NCI-H226 (cell line): ENCODE data around the gene IKZF4.
A peak's percentile ranks its signal among the peaks of the same experiment; 100 is the strongest.

Experiments used
- DNase-seq: peaks from one replicate; pipeline ENCODE4 v3.0.0-alpha.2; 2015

The IKZF4 gene

DNA sequence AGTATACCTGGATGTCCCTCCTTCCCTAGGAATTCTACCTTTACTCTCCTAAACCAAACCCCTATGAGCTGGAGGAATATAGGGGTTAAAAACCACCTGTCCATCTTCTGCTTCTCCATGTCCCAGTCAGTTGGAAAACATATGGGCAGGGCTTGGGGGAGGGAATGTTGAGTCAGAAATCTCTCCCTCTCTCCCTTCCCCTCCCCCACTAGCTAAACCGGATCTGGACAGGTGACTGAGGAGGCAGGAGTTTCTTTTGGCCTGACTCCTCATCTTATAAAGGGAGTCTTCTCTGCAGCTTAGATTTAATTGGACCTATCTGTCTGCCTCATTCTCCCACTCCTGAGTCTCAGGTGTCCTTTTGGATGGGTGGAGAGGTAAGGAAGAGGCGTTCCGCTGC is 65.3 kb downstream of the IKZF4 start:
- no peak for DNase-seq

DNA sequence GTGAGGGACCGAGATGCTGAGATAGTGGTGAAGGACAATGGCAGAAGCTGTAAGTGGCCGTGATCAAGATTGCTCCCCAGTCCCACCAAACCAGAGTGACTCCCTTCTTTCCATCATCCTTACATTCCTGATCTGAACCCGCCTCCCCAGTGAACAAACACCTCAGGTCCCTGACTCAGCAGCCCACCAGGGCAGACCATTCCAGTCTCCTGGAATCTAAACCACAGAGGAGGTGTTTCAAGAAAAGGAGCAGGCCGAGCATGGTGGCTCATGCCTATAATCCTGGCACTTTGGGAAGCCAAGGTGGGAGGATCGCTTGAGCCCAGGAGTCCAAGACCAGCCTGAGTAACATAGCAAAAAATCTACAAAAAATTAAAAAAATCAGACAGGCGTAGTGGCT is 65.8 kb downstream of the IKZF4 start:
- DNase-seq: no peak

DNA sequence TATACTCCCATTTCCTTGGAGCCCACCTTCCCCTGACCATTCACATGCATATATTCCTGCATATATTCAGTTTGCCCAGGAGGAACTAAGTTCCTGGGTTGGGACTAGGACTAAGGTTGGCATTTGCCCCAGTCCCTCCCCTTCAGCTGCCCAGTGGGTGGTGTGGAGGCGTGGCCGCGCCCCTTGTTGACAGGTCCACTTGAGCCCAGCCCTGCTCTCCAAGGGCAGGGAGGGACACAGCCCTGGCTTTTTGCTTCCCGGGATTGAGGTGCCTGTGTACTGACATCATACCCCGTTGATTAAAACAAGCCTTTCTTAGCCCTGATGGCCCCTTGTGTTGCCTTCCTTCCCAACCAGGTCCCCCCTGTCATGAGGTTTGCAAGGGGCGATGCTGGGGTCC is 66.4 kb downstream of the IKZF4 start:
- peak; percentile 49 for DNase-seq
